NB4 (cell line): Measurements from ENCODE around the gene PRKAR1B.
"Not testable (repeated sequence)": the region's sequence is repeated elsewhere in the genome, so short reads cannot be mapped to it uniquely, and the experiment has no call there.

Experiments used
- DNase-seq: peaks from one replicate; pipeline ENCODE4 v3.0.0; 2010; ENCODE audit warnings: low read depth
- H3K4me3 ChIP-seq: one replicate; pipeline ENCODE4 v1.5.1; 2011; ENCODE audit warnings: mild to moderate bottlenecking, low read depth, low read length, moderate library complexity
- MYC ChIP-seq: IDR thresholded peaks from 2 replicates; pipeline ENCODE4 v1.6.1; 2011; ENCODE audit warnings: low read depth, low read length
- POLR2A ChIP-seq: IDR thresholded peaks from 2 replicates; pipeline ENCODE4 v1.6.1; 2011; ENCODE audit warnings: mild to moderate bottlenecking; ENCODE audit not compliant: insufficient read length; ENCODE audit errors: extremely low read depth
- TF ChIP-seq, protein P1 (sequence below): IDR thresholded peaks from 2 replicates; pipeline ENCODE4 v1.6.1; 2011; ENCODE audit warnings: low read depth, low read length
- TF ChIP-seq, protein P2 (sequence below): IDR thresholded peaks from one replicate; pipeline ENCODE4 v1.5.1; 2012; ENCODE audit warnings: low read depth, low read length

The PRKAR1B gene

GRCh38 chr7:655758-656157 lies 71.3 kb downstream of the PRKAR1B start:
- DNase-seq, result no peak
- TF ChIP-seq POLR2A, result no peak
- TF ChIP-seq MYC, result no peak
- TF ChIP-seq, protein P1, sequence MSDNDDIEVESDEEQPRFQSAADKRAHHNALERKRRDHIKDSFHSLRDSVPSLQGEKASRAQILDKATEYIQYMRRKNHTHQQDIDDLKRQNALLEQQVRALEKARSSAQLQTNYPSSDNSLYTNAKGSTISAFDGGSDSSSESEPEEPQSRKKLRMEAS, result no peak
- TF ChIP-seq, protein P2, sequence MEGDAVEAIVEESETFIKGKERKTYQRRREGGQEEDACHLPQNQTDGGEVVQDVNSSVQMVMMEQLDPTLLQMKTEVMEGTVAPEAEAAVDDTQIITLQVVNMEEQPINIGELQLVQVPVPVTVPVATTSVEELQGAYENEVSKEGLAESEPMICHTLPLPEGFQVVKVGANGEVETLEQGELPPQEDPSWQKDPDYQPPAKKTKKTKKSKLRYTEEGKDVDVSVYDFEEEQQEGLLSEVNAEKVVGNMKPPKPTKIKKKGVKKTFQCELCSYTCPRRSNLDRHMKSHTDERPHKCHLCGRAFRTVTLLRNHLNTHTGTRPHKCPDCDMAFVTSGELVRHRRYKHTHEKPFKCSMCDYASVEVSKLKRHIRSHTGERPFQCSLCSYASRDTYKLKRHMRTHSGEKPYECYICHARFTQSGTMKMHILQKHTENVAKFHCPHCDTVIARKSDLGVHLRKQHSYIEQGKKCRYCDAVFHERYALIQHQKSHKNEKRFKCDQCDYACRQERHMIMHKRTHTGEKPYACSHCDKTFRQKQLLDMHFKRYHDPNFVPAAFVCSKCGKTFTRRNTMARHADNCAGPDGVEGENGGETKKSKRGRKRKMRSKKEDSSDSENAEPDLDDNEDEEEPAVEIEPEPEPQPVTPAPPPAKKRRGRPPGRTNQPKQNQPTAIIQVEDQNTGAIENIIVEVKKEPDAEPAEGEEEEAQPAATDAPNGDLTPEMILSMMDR, result no peak
- no peak overlapping the region for H3K4me3 ChIP-seq

DNA sequence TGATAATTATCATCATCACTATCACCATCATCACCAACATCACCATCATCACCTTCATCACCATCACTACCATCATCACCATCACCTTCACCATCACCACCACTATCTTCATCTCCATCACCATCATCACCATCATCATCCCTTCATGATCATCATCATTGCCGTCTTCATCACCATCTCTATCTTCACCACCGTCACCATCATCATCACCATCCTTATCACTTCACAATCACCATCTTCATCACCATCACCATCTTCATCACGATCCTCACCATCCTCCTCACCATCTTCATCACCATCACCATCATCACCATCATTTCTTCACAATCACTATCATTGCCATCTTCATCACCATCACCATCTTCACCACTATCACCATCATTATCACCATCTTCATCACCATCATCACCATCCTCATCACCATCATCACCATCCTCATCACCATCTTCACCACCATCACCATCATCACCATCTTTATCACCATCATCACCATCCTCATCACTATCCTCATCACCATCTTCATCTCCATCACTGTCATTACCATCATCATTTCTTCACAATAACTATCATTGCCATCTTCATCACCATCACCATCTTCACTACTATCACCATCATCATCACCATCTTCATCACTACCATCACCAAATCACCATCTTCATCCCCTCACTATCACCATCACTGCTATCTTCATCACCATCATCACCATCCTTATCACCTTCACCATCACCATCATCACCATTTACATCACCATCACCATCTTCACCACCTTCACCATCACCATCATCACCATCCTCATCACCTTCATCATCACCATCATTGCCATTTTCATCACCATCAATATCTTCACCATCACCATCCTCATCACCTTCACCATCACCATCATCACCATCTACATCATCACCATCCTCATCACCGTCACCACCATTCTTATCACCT lies 73.0 kb downstream of the PRKAR1B start:
- TF ChIP-seq, protein P2, result no peak
- no peak for TF ChIP-seq POLR2A
- TF ChIP-seq MYC, result no peak
- TF ChIP-seq, protein P1, result no peak
- DNase-seq, result no peak
- H3K4me3 ChIP-seq, result no peak overlapping the region

- TF ChIP-seq, protein P2, result no peak
- TF ChIP-seq, protein P1, result no peak
- TF ChIP-seq POLR2A, result no peak
- no peak for TF ChIP-seq MYC
- DNase-seq, result no peak
Measured at GRCh38 chr7:652881-653280, 74.2 kb downstream of the PRKAR1B start.

DNA sequence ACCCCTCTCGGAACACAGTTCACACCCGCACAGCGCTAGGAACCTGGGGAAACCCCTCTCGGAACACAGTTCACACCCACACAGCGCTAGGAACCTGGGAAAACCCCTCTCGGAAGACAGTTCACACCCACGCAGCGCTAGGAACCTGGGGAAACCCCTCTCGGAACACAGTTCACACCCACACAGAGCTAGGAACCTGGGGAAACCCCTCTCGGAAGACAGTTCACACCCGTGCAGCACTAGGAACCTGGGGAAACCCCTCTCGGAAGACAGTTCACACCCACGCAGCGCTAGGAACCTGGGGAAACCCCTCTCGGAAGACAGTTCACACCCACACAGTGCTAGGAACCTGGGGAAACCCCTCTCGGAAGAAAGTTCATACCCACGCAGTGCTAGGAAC lies 74.9 kb downstream of the PRKAR1B start:
- not testable (repeated sequence) for DNase-seq, H3K4me3 ChIP-seq

More at GRCh38 chr7:652881-653280, 74.2 kb downstream of the PRKAR1B start:
- no peak overlapping the region for H3K4me3 ChIP-seq

DNA sequence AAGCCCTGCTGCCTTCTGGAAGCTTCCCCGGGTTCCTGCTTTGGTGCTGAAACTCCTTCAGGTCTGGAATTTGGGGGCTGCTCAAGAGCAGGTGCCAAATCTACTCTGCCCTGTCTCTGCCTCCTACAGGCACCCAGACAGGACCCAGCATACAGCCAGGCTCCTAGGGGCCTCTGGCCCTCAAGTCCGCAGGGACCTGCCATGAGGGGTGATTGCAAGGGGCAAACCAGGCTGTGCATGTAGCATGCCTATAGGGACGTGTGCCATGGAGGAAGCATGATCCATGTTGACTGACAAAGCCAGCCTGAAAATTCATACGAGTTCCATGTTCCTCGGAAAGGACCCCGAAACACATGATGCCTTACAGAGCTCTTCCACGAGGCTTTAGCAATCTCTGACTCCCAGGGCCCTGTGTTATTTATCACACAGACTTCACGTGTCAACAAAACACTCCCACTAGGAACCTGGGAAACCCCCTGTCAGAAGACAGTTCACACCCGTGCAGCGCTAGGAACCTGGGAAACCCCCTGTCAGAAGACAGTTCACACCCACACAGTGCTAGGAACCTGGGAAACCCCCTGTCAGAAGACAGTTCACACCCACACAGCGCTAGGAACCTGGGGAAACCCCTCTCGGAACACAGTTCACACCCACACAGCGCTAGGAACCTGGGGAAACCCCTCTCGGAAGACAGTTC lies 75.9 kb downstream of the PRKAR1B start:
- no peak for DNase-seq
- no peak overlapping the region for H3K4me3 ChIP-seq
- TF ChIP-seq, protein P2, result no peak
- TF ChIP-seq POLR2A, result no peak
- TF ChIP-seq, protein P1, result no peak
- TF ChIP-seq MYC, result no peak

GRCh38 chr7:650339-651031 lies 76.6 kb downstream of the PRKAR1B start:
- TF ChIP-seq, protein P1, result no peak
- TF ChIP-seq, protein P2, result no peak
- no peak for TF ChIP-seq MYC
- no peak for DNase-seq
- no peak overlapping the region for H3K4me3 ChIP-seq
